DMS153 treated with DMSO at 0.1 percent for 48 hours (cell line): ENCODE measurements around the gene CHRD.

Source experiments
- DNase-seq: peaks from one replicate; lab custom pipeline; 2025; ENCODE audit not compliant: unreplicated experiment; lab: John Stamatoyannopoulos, UW

CHRD gene

DNA sequence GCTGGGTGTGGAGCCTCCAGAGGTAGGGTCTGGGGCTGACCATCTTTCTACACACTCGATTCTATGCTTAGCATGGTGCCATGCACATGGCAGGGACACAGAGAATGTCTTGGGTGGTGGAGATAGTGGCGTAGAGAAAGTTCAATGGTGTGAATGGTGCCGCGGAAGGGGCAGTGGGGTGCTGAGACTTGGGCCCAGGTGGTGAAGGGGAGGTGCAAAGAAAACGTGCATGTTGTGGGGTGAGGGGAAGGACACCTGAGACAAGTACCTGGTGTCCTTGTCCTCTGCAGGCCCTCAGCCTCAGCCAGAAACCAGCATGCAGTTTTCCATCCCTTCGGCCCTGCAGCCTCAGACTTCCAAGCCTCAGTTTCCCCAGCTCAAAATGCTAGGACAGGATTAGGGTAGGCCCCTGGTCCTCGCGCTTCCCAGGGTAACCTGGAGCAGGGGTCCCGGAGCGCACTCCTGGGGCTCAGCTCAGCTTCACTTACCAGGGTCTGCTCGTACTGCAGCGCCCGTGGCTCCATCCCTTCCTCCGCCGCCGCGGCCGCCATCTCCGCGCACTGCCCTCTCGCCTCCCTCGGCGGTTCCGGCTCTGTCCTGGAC, 18.8 kb upstream of the CHRD start:
- DNase-seq: no peak

DNA sequence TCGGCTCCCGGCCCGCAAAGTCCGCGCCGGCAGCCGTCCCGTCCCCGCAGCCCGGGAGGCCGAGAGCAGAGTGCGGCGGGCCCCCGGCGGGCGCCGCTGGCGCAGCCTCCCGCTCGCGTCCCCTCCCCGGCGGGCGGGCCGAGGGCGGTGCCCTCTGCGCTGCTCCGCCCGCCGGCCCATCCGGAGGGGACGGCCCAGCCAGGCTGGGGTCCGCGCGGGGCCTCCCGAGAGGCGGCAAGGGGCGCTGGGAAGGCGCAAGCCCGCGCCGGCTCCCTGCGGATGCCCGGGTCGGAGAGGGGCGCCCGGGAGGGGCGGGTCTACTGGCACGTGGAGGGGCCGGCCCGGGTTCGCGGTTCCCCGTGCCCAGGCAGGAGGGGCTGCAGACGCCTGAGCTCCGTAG, 18.3 kb upstream of the CHRD start, which contains the start of the genes CLCN2 and POLR2H:
Gene CLCN2, minus strand, starts transcription at position 74 of the 400 bp plus-strand sequence. CDS start 126 bp downstream, outside the sequence.
Gene POLR2H, plus strand, starts transcription at position 179 of the 400 bp plus-strand sequence. CDS start 1,783 bp downstream, outside the sequence.
- DNase-seq: no peak

DNA sequence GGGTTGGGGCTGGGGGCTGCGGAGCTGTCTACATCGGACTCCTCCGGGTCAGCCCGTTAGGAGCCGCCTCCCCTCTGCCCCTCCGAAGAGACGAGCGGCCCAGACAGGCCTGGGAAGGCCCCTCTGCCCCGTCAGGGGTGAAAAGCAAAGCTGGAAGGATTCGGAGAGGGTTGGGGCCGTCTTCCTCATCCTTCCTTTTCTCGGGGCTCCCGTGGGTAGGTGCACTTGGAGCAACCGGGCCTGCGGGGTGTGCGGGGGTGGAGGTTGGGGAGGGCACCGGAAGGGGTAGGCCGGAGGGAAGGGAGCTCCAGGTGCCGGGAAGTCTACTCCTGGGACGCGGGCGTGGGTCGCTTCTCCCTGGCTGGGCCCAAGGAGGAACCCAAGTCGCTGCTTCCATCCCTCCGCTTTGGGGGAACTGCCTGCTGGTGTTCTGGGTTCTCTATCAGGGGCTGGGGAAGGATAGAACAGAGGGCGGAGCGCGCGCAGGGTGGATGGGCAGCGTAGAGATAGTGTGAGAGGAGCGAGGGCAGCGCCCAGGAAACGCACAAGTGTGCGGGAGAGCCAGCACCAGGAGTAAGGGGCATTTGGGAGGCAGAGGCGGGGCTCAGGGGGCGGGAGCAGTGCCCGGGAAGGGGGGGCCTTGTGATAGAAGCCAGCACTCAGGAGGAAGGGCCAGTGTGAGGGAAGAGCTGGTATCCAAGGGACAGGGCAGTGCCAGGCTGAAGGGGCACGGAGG, 17.8 kb upstream of the CHRD start:
- DNase-seq: no peak

DNA sequence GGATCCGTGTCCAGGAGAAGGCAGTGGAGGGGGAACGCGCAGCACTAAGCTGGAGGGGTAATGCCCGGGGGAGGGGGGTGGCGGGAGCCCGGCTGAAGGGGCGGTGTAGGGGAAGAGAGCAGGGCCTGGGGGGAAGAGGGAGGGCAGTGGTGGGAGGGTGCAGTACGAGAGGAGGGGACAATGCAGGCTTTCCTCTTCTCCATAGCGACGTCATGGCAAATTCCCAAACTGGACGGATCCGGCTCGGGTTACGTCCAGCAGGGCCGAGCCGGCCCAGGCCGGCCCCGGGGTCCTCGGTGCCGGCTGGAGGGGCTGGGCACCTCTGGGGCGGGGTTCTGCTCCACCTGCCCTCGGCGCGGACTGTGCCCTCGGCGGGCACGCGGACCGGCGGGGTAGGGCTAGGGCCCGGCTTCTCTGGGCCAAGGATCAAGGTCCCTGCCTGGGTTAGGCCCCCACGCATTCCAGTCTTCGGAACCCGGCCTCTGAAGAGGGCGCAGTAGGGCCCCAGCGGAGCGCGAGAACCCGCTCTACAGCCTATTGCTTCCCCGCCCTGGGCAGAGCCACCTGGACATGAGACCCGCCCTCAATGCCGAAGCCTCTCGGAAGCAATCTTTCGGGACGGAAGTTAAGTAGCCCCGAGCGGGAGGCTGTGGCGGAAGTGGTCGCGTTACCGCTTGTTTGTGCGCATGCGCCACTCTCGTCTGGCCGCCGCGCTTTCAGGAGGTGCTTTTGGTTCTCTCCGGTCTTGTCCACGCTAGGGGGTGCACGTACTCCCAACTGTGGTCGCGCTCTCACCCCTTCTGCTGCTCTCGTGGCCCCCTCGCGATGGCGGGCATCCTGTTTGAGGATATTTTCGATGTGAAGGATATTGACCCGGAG, 16.9 kb upstream of the CHRD start:
- peak; percentile 95 for DNase-seq

DNA sequence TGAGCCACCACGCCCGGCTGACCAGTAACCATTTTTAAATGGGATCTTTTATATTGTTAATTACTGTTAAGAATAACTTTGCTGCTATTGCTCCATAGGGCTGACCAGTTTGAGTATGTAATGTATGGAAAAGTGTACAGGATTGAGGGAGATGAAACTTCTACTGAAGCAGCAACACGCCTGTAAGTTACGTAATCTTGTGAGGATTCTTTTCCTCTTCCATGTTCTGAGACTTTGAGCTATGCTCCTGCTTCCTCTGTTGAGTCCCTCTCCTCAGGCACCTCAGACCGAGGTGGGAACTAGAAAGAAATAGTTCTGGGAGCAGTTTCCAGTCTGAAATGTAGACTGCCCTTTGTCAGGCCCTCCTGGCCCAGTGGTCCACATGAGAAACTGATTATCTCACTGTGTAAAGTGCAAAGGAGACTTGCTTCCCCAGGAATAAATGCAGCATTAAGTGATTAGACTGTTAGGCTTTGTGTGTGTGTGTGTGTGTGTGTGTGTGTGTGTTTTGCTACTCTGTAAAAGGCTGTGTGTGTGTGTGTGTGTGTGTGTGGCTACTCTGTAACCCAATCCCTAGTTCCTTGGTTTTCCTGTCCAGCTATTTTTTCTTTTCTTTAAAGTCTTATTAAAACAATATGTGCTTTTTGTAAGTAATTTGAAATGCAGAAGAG, 13.1 kb upstream of the CHRD start:
- DNase-seq: no peak

DNA sequence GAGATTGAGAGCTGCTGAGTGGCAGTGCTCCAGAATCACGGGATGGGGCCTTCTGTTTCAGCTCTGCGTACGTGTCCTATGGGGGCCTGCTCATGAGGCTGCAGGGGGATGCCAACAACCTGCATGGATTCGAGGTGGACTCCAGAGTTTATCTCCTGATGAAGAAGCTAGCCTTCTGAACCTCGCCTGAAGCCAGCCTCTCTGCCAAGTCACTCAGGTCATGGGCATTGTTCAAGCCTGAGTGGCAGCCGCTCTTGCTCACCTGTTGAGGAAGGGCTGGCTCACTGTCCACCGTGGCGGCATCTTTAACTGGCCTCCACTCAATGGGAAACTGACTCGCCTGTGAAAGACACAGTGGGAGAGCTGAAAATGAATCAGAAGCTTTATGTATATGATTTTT, 11.7 kb upstream of the CHRD start:
- no peak for DNase-seq

DNA sequence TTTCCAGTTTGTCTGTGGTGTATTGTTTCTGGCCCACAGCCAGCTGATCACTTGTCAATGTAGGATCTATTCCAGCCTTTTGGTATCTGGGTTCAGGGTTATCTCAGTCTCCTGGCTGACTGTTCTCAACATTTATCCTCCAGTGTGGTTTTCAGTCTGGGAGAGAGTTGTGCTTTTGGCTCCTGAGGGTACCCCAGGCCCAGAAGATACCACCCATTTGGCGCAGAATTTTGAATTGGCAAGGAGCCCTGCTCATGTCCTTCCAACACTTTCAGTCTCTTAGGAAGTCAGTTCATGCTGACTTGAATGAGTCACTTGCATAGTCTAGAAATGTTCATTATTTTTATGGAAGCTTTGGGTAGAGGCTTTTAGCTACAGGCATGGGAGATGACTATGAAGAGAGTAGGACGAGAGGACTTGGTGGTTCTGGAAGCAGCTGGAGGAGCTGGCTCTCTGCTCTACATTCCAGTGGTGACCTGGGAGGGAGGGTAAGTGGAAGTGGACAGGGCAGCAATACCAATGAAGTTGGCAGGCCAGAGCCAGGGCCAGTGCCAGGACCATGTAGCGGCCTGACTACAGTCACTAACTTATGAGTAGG, 11.2 kb upstream of the CHRD start:
- no peak for DNase-seq

DNA sequence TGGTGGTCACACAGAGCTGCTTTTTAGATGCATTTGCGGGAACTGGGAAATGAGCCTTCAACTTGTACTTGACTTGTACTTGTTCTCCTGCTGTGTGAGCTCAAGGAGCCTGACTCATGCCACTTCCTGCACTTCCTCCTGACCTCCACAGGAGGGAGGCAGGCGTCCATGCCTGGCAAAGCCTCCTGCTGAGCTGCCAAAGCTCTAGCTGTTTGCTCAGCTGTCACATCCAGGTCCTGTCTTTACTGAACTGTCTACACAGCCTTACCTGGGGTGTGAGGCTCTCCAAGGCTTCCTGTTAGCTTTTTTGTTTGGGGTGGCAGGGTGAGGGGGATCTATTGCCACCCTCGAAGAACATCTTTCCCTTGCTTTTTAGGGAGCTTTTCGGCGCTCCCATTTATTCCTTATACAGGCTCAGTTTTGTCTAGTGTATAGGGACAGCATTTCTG, 8.3 kb upstream of the CHRD start:
- DNase-seq: peak; percentile 82

DNA sequence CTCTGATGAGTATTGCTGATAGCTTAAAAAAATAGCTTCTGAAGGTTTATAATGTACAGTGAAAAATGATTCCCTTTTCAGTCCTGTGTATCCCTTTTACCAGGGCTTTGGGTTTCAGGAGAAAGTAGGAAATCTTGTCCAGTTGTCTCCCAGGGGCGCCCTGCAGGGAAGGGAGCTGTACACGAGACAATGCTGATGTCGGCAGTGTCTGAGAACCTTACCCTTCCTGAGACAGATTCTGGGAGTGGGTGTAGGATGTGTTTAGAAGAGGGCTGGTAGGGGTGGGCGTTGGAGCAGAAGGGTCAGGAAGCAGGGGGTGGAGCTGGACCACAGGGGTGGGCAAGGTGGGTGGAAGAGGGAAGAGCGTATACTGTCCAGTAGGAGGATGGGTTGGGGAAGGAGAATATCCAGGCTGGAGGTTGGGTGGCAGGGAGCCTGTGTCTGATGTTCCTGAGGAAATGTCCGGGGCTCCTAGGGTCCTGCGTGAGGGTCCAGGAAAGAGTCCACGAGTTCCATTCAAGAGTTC, 7.5 kb upstream of the CHRD start:
- DNase-seq: no peak

DNA sequence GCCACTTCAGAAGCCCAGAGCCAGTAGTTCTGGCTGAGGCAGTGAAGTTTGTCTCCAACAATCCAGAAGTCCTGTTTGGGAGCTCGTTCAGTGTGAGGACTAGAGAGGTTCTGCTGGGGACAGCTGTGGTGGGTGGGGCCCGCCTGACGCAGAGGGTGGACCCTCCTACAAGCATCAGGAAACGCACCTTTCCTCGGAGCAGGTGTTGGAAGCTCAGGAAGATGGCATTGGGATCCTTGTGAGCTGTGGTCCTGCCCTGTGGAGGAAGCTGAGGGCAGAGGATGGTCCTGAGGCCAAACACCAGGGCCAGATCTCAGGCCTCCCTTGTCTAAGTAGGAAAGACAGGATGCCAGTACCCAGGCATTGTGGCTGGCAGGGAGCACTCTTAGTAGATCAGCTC, 6.9 kb upstream of the CHRD start:
- no peak for DNase-seq

DNA sequence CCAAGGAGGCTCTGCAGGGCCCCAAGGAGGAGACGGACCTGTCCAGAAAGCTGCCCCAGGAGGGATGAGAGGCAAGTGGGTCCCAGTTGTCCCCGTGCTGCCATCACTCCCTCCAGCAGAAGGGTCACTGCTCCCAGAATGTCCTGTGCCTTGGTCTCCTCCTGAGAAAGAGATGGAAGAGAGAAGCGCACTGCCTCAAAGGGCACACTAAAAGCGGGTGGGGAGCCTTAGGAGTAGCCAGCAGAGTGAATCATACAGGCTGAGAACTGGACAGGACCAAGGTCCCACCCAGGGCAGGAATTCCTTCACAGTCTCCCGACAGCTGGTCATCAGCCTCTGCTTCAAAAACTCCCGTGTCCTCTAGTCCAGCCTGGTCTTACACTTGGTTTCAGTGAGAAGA, 6.4 kb upstream of the CHRD start:
- DNase-seq: no peak

DNA sequence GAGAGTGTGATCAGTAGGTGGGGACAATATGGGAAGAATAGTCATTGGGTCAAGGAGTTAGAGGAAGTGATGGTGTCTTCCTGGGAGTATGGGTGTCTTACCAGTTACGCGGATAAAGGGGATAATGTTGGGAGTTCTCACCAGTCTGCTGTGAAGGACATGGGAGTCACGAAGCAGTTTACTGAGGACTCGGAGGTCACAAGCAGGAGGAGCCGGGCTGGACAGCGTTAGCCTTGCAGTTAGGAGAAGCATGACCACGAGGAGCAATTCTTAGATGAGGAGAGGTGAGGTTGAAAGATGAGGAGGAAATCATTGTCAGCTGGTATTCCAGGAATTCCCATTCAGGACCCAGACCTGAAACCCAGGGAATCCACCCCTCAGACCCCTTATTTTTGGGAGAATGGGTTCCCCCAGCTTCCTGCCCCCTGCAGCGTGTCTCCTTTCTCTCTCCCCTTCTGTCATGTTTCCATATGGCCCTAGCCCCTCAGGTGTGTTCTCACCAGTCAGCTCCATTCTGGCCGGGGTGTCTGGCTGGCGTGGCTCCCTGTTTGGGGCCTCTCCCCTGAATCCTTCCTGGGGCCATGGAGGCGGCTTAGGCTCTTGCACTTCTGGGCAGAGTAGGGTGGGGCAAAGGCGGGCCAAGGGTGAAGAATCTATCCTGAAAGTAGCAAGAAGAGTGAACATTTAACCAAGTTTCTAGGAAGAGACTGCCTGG, 4.0 kb upstream of the CHRD start:
- no peak for DNase-seq

DNA sequence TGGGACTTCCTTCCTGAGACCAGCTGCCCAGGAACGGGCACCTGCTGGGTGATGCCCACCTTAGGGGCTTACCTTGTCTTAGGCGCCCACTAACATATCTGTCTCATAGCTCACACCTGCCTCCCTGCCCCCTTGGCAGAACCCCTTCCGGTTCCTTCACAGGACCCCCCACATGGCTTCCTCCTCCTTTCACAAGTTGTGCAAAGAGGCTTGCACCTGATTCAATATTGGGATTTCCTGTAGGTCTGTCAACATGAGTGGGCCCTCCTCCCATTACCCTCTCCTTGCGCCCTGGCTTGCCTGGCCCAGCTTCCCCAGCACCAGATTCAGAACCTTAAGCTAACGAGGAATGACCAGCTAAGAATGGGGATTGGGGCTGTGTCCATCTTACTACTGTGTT, 2.5 kb upstream of the CHRD start:
- no peak for DNase-seq

DNA sequence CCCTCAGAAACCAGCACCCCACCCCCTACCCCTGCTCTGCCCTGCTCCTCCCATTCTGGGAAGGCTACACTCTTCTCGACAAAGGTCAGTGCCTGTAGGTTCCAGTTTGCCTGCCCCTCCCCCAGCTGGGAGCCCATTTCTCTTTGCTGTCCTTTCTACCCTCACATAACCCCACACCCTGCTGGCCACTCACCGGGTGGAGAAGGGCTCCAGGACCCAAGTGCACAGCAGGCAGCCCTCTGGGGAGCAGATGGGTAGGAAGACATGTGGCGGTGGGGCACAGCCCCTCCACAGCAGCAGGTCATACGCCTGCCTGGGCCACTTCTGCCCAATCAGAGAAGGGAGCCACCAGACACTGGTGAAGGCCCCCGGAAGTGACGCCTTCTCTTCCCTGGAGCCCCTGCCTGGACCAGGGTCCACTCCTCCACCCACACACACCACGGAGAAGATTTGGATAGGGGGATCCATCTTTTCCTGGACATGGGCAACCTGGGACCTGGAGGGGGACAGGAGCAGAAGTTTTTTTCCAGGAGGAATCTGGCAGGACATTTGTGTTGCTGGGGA, 1.9 kb upstream of the CHRD start, which contains the start of gene THPO:
Gene THPO, minus strand, starts transcription at position 326 of the 564 bp plus-strand sequence. CDS start 1,948 bp downstream, outside the sequence.
- no peak for DNase-seq

DNA sequence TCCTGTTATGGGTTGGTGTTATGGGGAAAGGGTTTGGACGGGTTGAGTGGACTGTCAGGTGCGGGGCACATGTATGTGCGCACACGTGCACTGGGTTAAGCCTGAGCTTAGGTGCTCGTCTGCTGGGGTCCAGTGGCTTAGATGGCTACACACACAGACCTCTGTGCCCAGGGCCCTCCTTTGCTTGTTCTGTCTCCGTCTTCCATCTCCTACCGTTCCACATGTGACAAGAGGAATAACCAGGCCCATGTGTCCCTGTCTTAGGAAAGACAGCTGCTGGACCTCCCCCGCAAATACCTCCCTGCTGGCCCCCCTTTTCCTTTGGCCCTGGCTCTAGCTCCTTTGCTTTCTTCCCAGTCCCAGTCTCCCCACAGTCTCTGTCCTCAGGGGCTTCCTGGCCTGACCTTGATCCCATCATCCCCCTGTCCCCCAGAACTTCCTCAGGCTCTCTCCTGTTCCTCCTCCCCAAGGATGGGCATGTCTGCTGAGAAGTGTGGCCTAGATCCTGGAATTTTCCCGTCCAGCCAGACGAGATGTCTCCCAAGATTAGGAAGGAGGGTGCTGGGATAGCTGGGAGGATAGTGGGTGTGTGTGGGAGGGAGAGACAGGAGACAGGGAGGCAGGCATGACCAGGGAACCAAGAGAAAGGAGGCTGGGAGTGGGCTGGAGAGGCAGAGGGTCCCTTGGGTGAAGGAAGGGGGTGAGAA, 1.1 kb upstream of the CHRD start:
- no peak for DNase-seq

DNA sequence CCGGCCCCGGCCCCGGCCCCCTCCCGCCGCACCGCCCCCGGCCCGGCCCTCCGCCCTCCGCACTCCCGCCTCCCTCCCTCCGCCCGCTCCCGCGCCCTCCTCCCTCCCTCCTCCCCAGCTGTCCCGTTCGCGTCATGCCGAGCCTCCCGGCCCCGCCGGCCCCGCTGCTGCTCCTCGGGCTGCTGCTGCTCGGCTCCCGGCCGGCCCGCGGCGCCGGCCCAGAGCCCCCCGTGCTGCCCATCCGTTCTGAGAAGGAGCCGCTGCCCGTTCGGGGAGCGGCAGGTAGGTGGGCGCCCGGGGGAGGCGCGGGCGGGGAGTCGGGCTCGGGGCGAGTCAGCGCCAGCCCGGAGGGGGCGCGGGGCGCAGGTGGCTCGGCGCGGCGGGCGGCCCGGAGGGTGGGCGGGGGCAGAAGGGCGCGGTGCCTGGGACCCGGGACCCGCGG, 352 bp downstream of the CHRD start:
- DNase-seq: no peak

DNA sequence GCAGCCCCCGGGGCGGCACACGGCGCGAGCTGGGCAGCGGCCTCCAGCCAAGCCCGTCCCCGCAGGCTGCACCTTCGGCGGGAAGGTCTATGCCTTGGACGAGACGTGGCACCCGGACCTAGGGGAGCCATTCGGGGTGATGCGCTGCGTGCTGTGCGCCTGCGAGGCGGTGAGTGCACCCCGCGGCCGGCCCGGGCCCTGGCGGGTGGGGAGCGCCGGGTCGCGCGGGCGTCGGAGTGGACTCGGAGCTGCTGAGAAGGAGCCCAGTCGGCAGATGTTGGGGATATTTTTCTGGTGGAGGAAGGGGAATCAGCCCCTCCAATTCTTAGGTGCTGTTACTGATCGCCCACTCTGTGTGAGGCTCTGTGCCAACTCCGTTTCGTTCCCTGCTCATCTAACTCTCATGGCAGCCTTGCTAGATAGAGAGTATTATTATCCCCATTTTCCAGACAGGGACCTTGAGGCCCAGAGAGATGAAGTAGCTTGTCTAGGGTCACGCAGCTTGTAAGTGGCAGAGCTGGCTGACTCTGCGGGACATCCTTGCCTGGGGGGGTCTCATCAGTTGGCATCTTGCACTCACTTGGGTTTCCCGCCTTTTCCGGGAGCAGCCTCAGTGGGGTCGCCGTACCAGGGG, 890 bp downstream of the CHRD start:
- no peak for DNase-seq
